GM19372 (cell line): ENCODE data around the gene TMEM176B.
"Not testable (repeated sequence)": the region's sequence is repeated elsewhere in the genome, so short reads cannot be mapped to it uniquely, and the experiment has no call there.

Experiments used
- ATAC-seq: cut with Tn5 transposase; IDR thresholded peaks from one replicate; pipeline ENCODE4 v1.9.1; 2021; ENCODE audit warnings: mild to moderate bottlenecking, low read depth, moderate library complexity; ENCODE audit not compliant: unreplicated experiment

Gene TMEM176B

GRCh38 chr7:150823484-150824126 lies 23.4 kb upstream of the TMEM176B start:
- no peak for ATAC-seq

- no peak for ATAC-seq
Observed at GRCh38 chr7:150823043-150823442, 22.9 kb upstream of the TMEM176B start.

DNA sequence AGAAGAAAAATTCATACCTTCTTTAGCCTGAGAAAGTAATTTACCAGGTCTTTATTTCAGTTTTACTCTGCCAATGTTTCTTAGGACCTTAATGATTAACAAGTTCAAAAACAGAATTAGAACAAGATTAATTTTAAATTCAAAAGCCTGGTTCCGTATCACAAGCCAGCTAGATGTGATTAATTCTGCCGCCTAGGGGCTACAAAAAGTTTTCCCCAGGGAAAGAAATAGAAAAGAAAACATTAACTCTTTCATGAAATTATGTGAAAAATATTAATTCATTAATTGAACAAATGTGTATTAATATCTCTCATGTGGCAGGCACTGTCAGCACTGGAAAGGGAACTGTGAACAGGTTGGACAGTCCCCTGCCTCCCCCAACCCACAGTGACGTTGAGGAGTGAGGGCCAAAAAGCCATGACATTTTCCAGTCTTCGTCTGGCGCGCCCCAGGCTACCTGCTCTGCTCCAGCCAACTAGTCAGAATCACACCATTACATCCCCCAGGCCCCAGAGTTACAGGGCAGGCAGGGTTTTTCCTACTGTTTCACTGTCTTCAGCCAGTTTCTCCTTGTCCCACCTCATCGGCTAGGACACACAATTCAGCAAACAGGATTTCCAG lies 20.5 kb upstream of the TMEM176B start:
- no peak for ATAC-seq

- ATAC-seq: no peak
Observed at GRCh38 chr7:150820148-150820547, 20.0 kb upstream of the TMEM176B start.

GRCh38 chr7:150818971-150819370 lies 18.8 kb upstream of the TMEM176B start:
- no peak for ATAC-seq

DNA sequence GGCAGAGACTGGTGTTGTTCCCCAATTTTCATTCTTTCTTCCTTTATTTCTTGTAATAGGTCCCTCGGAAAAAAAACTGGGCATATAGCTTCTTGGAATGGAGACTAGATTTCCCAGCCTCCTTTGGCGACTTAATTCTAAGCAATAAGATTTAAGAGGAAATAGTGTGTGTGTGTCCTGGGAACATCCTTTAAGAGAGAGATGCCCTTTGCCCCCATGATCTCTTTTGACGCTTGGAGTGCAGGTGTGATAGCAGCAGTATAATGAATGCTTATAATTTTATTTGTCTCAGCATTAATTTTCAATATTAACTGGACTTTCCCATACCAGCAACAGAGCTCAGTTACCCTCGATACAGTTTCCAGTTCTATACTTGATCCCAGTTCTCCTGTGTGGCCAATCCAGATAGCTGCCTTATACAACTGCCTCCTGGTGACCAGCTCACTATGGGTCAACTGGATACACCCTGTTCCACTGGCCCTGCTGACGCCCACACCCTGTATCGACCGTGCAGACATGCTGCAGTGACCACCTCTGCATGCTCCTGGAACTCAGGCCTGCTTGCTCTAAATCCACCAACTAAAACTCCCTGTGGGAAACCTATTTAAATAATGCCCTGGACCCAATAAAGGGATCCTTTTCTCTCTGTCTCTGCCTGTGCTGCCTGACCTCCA lies 14.3 kb upstream of the TMEM176B start:
- no peak for ATAC-seq

- not testable (repeated sequence) for ATAC-seq
Observed at GRCh38 chr7:150807616-150808438, 7.7 kb upstream of the TMEM176B start.

GRCh38 chr7:150806863-150807262 lies 6.7 kb upstream of the TMEM176B start:
- no peak for ATAC-seq

DNA sequence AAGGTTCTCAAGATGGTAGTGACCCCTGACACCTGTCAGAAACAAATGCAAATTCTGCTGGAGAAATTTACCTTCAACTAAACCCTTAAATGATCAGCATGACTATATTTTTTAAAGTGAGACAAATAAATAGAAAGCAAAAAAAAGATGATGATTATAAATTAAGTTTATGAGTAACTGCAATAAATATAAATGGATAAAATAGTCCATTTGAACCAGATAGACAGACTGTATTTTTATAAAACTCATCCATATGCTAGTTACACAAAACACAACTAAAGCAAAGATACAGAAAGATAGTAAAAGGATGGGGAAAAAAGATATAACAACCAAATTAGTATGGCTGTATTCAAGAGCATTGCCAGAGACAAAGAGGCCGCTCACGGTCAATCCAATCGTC lies 6.3 kb upstream of the TMEM176B start:
- no peak for ATAC-seq

- ATAC-seq: no peak
Observed at GRCh38 chr7:150805864-150806263, 5.7 kb upstream of the TMEM176B start.

DNA sequence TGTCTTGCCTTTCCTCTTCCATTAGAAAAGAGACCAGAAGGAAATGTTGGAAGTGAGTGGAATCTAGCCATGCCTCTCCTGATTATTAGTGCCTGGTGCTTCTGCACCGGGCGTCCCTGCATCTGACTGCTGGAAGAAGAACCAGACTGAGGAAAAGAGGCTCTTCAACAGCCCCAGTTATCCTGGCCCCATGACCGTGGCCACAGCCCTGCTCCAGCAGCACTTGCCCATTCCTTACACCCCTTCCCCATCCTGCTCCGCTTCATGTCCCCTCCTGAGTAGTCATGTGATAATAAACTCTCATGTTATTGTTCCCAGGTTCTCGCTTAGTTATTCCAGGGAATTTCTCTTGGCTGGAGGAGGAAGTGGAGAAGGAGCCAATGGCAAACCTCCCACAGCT lies 4.6 kb upstream of the TMEM176B start:
- ATAC-seq: no peak

GRCh38 chr7:150803161-150803860 lies 3.1 kb upstream of the TMEM176B start:
- ATAC-seq: no peak

DNA sequence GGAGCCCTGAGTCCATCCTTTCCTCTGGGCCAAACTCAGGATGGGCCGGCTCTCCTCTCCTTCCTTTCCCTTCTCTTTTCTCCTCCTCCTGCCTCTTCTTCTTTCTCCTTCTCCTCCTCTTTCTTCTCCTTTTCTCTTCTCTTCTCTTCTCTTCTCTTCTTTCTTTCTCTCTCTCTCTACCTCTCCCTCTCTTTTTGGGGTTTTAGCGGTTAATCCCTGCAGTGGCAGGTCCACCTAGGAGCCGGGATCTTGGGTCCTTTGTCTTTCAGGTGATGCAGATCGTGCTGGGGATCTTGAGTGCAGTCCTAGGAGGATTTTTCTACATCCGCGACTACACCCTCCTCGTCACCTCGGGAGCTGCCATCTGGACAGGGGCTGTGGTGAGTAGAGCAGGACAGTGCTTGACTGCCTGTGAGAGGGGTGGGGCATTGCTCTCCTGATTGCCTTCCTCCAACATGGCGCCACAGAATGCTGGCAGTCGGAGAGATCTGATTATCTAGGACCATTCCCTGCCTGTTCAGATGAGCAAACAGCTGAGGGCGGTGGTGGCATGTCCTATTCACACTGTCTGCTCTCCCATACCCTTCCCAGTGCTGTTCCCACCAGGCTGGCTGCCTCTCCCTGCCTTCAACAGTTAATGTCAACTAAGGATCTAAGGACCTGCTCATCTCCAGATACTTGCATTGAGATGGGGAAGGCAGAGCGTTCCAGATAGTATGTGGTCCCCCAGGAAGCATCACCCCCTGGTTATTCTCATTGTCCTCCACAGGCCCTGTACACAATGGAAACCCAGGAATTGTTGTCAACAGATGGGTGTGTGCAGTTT lies 2.0 kb upstream of the TMEM176B start:
- ATAC-seq: no peak

DNA sequence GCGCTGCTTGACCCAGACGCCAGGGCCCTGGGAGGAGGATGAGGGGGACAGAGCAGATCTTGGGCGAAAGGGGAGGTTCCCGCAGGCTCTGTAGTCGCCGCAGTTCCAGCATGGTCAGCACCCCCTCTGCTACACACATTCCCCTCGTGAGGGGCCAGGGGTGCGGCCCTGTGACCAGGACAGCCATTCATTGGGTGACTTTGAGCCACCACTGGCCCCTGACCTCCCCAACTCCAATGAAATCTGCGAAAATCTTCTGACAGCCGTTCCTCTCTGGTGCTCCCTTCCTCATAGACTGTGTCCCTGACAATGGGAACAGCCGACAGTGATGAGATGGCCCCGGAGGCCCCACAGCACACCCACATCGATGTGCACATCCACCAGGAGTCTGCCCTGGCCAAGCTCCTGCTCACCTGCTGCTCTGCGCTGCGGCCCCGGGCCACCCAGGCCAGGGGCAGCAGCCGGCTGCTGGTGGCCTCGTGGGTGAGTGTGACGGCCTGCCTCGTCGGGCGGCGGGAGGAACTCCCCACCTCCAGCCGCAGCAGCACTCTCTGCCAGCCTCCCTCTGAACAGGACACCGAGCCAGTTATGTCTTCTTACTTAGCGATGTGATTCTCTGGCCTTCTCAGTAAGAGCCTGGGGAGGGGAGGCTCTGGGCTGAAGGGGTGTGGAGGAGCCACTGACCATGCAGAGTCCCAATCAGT lies 1.2 kb upstream of the TMEM176B start:
- no peak for ATAC-seq

DNA sequence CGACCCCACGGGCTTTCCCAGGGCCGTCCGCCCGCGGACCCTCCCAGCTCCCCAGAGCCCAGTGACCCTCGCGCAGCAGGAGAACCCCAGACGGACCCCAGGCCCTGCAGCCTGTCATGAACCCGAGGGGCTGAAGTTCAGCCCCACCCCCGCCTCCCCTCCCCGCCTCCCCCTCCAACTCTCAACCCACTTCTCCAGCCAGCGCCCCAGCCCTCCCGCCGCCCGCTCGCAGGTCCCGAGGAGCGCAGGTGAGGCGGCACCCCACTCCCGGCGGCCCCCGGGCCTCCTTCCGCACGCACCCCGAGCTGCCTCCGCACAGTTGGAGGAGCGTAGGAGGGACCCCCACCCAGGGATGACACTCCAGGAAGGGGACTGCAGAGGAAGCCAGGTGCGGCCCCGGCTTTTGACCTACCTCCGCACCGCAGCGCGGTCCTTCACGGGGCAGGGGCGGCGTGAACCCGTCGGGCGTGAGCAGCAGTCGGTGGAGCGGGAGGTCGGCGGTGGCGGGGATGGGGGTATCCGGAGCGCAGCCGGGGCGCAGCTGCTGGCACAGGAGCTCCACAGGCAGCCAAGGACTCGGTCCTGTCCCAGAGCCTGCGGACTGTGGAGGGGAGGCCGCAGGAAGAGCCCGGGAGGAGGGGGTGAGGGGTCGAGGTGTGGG lies 547 bp upstream of the TMEM176B start, which contains the start of gene TMEM176A:
TSS of gene TMEM176A (plus strand) at position 189 of the 661 bp plus-strand sequence. CDS start 782 bp downstream, outside the sequence.
- ATAC-seq: no peak

DNA sequence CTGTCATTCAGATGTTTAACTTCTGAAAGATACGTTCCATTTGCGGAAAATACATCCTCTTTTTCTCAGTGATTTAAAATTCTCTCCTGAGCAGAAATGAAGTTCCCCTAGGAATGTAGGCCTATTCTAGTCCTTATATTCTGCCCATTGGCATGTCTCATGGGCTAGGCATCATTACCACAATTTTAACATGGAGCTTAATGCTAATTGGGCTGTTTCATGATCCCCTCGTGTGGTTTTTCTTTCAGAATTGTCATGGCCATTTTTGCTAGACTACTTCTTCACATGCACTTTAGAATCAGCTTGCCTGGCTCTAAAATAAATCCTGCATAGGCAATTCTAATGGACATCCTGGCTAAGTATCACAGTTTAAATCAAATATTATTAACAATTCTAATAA lies 1.0 kb downstream of the TMEM176B start:
- ATAC-seq: no peak

DNA sequence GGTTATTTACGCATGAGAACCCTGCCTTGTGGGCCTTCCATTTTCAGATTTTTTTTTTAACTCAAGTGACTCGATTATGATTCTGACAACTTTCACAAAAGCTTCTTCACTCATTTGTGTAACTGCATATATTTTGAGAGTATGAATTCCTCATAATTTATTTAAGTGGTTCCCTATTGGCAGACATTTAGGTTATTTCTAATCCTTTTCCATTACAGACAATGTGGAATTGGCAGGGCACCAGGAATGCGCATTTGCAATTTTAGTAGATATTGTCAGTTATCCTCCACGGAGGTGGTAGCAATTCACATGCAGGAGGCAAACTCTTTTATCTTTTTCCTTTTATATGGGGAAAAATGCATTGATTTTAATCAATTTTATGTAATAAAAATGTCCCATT lies 2.5 kb downstream of the TMEM176B start:
- ATAC-seq: no peak

GRCh38 chr7:150793569-150794238 lies 6.5 kb downstream of the TMEM176B start:
- no peak for ATAC-seq
